ENCODE results near the gene FNDC11. TPM values are rescaled to one million over a fixed set of nuclear protein-coding genes. Genes with fewer than 3 reads are reported as not detected.

Gene FNDC11
- total and polyA plus RNA-seq, 10 donors: 0.33 to 2.0 (median 1.00) TPM

DNA sequence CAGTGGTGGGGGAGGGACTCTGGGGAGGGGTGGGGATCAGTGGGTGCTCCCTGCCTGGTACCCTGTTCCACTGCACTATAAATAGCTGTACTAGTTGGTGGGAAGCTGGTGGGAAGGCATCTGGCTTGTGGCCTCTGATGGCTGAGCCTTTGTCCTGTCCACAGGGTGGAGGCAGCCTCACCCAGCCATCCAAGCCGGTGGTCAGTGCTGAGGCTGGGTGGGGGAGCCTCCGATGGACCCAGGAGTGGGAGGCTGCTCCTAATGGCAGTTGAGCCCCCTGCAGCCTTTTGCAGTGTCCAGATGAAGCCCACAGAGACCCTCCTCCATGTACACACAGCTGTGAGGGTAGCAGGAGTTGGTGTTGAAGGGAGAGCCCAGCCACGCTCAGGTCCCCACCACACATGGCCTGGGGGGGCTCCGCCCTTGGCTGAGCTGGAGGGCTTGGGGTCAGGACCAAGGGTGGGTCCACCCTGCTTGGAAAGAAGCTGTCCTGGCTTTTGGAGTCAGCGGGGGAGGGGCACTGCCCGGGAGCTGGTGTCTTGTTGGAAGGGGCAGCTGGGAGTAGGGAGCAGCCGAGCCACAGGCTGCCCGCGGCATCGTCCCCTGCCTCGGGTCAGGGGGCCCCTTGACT lies 30.9 kb upstream of the FNDC11 start:
- no peak overlapping the region for H3K4me3 ChIP-seq
- peaks cover 0 to 12% (median 8%) of the 10 kb centered on the region in 8 donors for H3K9me3 ChIP-seq
- H3K27ac ChIP-seq: no peak overlapping the region
- 92 to 100% (median 98%) methylated on average over 7 to 11 of the region's 11 CpGs for WGBS, 5 donors
- H3K27me3 ChIP-seq (replicated peaks in 1 of 7): peaks cover 0 to 20% (median 0%) of the 10 kb centered on the region in 7 donors
- intact Hi-C loops (cut with DNase I; ENCODE audit: low total_unique reads): no loop called here
- peak; percentile 75 for DNase-seq
- peaks cover 14 to 54% (median 33%) of the 10 kb centered on the region in 6 donors for H3K4me1 ChIP-seq
- TF ChIP-seq POLR2A (IDR thresholded peaks at IDR 0.05) (no peak), POLR2AphosphoS5 (IDR thresholded peaks at IDR 0.05) (no peak)
- TF ChIP-seq, protein P1, sequence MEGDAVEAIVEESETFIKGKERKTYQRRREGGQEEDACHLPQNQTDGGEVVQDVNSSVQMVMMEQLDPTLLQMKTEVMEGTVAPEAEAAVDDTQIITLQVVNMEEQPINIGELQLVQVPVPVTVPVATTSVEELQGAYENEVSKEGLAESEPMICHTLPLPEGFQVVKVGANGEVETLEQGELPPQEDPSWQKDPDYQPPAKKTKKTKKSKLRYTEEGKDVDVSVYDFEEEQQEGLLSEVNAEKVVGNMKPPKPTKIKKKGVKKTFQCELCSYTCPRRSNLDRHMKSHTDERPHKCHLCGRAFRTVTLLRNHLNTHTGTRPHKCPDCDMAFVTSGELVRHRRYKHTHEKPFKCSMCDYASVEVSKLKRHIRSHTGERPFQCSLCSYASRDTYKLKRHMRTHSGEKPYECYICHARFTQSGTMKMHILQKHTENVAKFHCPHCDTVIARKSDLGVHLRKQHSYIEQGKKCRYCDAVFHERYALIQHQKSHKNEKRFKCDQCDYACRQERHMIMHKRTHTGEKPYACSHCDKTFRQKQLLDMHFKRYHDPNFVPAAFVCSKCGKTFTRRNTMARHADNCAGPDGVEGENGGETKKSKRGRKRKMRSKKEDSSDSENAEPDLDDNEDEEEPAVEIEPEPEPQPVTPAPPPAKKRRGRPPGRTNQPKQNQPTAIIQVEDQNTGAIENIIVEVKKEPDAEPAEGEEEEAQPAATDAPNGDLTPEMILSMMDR (IDR thresholded peaks at IDR 0.05 in 8 of 11, conservative IDR thresholded peaks at IDR 0.05 in 3 of 11): no peak
- H3K36me3 ChIP-seq: peaks cover 0 to 25% (median 8%) of the 10 kb centered on the region in 6 donors

DNA sequence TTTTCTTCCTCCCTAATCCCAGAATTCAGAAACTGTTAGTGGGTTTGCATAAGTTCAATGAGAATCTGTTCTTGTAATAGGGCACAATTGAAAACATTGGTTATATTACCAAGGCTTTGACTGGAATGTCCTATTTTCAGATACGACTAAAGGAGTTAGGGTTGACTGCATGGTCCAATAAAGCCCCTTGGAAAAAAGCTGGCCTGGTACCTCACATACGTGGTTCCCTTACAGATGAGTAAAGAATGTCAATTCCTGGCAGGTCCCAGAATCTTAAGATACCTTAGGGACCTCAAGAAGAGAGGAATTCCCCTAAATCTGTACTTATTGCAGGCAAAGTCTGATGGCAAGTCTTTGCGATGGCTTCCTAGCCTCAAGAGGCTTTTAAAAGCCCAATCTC lies 28.8 kb upstream of the FNDC11 start:
- Histone ChIP-seq H3K27ac (no peak overlapping the region), H3K4me3 (no peak overlapping the region), H3K27me3 (replicated peaks in 1 of 7) (peaks cover 0 to 2% (median 0%) of the 10 kb centered on the region in 7 donors), H3K9me3 (peaks cover 0 to 12% (median 8%) of the 10 kb centered on the region in 8 donors), H3K36me3 (peaks cover 0 to 25% (median 8%) of the 10 kb centered on the region in 6 donors), H3K4me1 (peaks cover 13 to 33% (median 18%) of the 10 kb centered on the region in 6 donors)
- WGBS, 5 donors: 76 to 84% (median 78%) methylated on average over 3 of the region's 3 CpGs
- TF ChIP-seq POLR2AphosphoS5 (IDR thresholded peaks at IDR 0.05) (no peak), POLR2A (IDR thresholded peaks at IDR 0.05) (no peak)
- TF ChIP-seq, protein P1 (IDR thresholded peaks at IDR 0.05 in 8 of 11, conservative IDR thresholded peaks at IDR 0.05 in 3 of 11): no peak
- intact Hi-C loops (cut with DNase I; ENCODE audit: low total_unique reads): no loop called here
- no peak for DNase-seq

DNA sequence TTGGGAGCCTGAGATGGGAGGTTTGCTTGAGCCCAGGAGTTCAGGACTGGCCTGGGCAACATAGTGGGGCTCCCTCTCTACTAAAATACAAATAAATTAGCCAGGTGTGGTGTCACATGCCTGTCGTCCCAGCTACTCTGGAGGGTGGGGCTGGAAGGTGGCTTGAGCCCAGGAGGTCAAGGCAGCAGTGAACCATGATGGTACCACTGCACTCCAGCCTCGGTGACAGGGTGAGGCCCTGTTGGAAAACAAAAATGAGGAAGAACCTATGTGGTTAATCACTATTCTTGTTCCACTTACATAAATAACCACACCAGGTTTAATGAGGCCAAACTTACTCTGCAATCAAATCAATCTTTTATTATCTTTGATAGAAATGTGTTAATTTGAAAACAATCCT lies 28.0 kb upstream of the FNDC11 start:
- intact Hi-C loops (cut with DNase I; ENCODE audit: low total_unique reads): no loop called here
- H3K27me3 ChIP-seq (replicated peaks in 1 of 7): peaks cover 0 to 9% (median 0%) of the 10 kb centered on the region in 7 donors
- 9 to 18% (median 15%) methylated on average over 2 of the region's 2 CpGs for WGBS, 5 donors
- peaks cover 0 to 25% (median 8%) of the 10 kb centered on the region in 6 donors for H3K36me3 ChIP-seq
- DNase-seq: peak; percentile 67
- TF ChIP-seq POLR2A (IDR thresholded peaks at IDR 0.05): no peak
- TF ChIP-seq POLR2AphosphoS5 (IDR thresholded peaks at IDR 0.05): no peak
- TF ChIP-seq, protein P1 (IDR thresholded peaks at IDR 0.05 in 8 of 11, conservative IDR thresholded peaks at IDR 0.05 in 3 of 11): no peak
- no peak overlapping the region for H3K4me3 ChIP-seq
- no peak overlapping the region for H3K27ac ChIP-seq
- H3K4me1 ChIP-seq: peaks cover 13 to 32% (median 17%) of the 10 kb centered on the region in 6 donors
- H3K9me3 ChIP-seq: peaks cover 0 to 12% (median 8%) of the 10 kb centered on the region in 8 donors

DNA sequence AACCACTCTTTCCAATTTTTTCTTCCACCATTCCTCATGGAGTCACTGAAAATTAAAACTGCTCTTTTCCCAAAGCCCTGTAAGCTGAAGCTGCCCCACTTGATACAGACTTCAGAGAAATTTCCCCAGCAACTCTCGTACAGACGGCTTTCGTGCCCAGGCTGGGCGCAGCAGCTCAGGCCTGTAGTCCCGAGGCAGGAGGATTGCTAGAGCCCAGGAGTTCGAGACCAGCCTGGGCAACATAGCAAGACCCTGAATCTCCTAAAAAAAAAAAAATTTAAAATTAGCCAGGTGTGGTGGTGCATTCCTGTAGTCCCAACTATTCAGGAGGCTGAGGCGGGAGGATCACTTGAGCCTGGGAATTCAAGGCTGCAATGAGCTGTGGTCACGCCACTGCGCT lies 26.8 kb upstream of the FNDC11 start:
- Histone ChIP-seq H3K27ac (no peak overlapping the region), H3K27me3 (replicated peaks in 1 of 7) (peaks cover 0 to 9% (median 0%) of the 10 kb centered on the region in 7 donors), H3K4me3 (no peak overlapping the region), H3K36me3 (peaks cover 0 to 18% (median 7%) of the 10 kb centered on the region in 6 donors), H3K9me3 (peaks cover 0 to 12% (median 8%) of the 10 kb centered on the region in 8 donors), H3K4me1 (peaks cover 5 to 20% (median 5%) of the 10 kb centered on the region in 6 donors)
- TF ChIP-seq, protein P1 (IDR thresholded peaks at IDR 0.05 in 8 of 11, conservative IDR thresholded peaks at IDR 0.05 in 3 of 11): no peak
- TF ChIP-seq POLR2AphosphoS5 (IDR thresholded peaks at IDR 0.05) (no peak), POLR2A (IDR thresholded peaks at IDR 0.05) (no peak)
- intact Hi-C loops (cut with DNase I; ENCODE audit: low total_unique reads): no loop called here
- no peak for DNase-seq
- 84 to 92% (median 88%) methylated on average over 9 of the region's 9 CpGs for WGBS, 5 donors
